Adrenal gland (tissue), 5 donors: ENCODE results near the gene NFKBIB.
"Not testable (repeated sequence)": the region's sequence is repeated elsewhere in the genome, so short reads cannot be mapped to it uniquely, and the experiment has no call there.

Source experiments
- POLR2A ChIP-seq, 2 donors: fragments of 450-650 bp; IDR thresholded peaks; one replicate each; pipeline ENCODE4 v1.6.1; 2017; ENCODE audit warnings: antibody characterized with exemption in 2 of 2, mild to moderate bottlenecking in 2 of 2, moderate library complexity in 1 of 2
- TF ChIP-seq, protein P1 (sequence below), 6 experiments: fragments of 450-650 bp in 4 of 6; fragments of 200-600 bp in 2 of 6; sonication (generic) in 1 of 6; IDR thresholded peaks; 1 replicate in 5 of 6; 2 replicates in 1 of 6; pipeline versions ENCODE4 v1.5.1 to v1.8.0; 2016 to 2021; ENCODE audit warnings: antibody characterized with exemption in 6 of 6, mild to moderate bottlenecking in 2 of 6, moderate library complexity in 1 of 6
- donor health status: DM: no; HTN: no; CAD: no.

DNA sequence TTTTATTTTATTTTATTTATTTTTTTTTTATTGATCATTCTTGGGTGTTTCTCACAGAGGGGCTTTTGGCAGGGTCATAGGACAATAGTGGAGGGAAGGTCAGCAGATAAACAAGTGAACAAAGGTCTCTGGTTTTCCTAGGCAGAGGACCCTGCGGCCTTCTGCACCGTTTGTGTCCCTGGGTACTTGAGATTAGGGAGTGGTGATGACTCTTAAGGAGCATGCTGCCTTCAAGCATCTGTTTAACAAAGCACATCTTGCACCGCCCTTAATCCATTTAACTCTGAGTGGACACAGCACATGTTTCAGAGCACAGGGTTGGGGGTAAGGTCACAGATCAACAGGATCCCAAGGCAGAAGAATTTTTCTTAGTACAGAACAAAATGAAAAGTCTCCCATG lies 44.8 kb upstream of the NFKBIB start:
- not testable (repeated sequence) for TF ChIP-seq POLR2A (IDR thresholded peaks at IDR 0.05)
- TF ChIP-seq, protein P1, sequence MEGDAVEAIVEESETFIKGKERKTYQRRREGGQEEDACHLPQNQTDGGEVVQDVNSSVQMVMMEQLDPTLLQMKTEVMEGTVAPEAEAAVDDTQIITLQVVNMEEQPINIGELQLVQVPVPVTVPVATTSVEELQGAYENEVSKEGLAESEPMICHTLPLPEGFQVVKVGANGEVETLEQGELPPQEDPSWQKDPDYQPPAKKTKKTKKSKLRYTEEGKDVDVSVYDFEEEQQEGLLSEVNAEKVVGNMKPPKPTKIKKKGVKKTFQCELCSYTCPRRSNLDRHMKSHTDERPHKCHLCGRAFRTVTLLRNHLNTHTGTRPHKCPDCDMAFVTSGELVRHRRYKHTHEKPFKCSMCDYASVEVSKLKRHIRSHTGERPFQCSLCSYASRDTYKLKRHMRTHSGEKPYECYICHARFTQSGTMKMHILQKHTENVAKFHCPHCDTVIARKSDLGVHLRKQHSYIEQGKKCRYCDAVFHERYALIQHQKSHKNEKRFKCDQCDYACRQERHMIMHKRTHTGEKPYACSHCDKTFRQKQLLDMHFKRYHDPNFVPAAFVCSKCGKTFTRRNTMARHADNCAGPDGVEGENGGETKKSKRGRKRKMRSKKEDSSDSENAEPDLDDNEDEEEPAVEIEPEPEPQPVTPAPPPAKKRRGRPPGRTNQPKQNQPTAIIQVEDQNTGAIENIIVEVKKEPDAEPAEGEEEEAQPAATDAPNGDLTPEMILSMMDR (IDR thresholded peaks at IDR 0.05): not testable (repeated sequence)
